GM18907 (cell line): ENCODE results near the gene MRGPRG.

Experiments used
- ATAC-seq: cut with Tn5 transposase; IDR thresholded peaks from one replicate; pipeline ENCODE4 v1.9.1; 2021; ENCODE audit warnings: mild to moderate bottlenecking, moderate library complexity; ENCODE audit not compliant: unreplicated experiment

The MRGPRG gene

DNA sequence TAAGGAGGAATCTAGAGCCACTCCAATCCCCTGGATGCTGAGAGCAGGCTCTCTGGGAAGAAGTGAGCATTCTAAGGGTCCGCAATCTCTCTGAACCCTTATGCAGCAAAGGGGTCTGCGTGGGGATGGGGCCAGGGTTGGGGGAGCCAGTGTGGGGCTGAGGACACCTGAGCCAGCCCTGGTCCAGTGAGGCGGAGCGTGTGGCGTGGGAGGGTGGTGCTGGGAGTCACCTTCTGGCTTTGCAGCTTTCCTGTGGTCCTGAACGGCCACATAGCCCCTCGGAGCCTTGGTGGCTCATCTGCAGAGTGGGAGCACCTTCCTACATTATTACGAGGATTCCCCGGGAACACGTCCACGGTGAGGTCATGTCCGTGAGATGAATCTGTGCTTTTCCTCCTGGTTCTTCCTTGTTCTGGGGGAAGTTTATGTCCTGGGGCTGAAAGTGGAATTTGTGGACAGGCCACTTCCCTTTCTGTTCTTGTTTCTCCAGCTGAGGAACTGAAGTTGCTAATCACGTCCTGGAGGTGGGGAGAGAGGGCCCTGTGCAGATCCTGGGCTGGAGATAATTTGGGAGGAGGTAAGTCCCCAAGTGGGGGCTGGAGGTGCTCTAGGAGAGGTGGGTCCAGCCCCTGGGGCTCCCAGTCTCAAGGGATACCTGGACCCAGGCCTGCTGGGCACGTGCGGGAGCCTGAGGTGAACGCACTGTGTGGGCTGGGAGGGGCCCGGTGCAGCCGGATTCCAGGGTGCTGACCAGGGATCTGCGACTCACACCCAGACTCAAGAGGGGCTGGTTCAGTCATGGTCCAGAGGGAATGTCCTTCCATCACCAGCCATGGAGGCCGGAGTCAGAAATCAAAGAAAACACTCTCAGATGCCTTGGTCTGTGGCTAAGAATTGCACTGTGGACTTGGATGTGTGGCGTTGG lies 7.5 kb upstream of the MRGPRG start:
- no peak for ATAC-seq

DNA sequence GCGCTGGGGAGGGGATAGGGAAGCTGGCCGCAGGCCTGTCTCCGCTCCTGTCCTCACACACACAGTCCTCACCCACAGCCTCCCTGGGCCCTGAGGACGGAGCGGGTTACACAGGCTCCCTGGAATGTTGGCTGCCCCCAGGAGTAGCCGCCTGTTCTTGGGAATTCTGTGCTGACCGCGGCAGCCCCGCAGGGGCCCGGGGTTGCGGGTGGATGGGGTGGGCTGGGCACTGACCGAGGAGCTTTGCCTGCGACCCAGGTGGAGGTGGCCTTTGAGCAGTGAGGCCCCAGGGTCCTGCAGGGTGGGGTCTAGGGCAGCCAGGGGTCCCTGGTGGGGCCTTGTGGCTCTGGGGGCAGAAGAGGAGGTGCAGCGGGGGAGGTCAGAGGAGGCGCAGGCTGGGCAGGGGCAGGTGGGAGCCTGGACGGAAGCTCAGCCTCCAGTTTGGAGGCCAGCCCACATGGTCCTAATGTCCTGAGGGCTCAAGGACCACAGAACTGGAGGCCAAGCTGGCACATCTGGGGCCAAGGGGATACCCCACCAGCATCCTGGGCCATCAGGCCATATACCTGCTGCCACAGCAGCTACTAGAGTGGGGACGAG lies 6.6 kb upstream of the MRGPRG start:
- no peak for ATAC-seq

DNA sequence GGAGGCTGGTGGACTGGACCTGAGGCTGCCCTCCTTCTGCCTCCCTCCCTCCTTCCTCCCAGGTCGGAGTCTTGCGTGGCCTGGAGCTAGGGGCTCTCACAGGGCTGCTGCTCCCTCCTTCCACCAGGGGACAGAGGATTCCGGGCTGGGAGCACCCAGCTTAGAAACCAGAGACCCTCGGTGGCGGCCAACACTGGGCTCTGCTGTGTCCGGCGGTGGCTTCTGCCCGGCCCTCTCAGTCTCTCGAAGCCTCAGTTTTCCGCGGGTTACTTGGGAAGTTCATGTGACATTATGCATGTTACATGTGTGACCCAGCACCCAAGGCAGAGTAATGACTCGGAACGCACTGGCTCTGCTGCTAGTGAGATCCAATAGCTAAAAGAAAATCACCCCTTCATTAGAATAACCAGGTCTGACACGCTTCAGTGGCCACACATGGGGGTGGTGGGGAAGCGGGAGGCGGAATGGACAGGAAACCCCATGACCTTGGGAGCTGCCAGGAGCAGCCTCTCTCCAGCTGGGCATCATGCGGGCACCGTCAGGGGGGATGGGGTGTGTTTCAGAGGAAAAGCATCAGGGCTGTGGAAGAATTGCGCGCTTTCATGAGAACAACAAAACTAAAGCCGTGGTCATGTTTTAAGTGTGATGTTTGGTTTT lies 5.9 kb upstream of the MRGPRG start:
- no peak for ATAC-seq

DNA sequence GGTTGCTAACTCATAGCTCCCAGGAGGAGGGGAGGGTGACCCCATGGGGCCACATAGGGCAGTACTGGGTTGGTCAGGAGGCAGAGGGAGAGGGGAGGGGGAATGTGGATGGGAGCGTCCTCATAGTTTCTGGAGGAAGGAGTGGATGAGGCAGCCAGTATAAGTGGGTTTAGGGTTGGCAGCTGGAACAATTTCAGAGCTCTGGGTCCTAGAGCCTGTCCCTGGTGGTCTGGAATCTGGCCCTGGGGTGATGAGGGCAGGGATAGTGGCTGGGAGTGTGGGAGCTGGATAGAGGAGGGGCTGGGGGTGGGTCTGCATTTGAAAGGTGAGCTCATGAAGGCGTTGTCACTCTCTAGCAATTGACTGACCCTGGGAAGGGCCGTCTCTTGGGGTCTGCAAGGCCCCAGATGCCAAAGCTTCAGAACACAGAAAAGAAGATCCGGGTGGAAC lies 5.3 kb upstream of the MRGPRG start:
- no peak for ATAC-seq

DNA sequence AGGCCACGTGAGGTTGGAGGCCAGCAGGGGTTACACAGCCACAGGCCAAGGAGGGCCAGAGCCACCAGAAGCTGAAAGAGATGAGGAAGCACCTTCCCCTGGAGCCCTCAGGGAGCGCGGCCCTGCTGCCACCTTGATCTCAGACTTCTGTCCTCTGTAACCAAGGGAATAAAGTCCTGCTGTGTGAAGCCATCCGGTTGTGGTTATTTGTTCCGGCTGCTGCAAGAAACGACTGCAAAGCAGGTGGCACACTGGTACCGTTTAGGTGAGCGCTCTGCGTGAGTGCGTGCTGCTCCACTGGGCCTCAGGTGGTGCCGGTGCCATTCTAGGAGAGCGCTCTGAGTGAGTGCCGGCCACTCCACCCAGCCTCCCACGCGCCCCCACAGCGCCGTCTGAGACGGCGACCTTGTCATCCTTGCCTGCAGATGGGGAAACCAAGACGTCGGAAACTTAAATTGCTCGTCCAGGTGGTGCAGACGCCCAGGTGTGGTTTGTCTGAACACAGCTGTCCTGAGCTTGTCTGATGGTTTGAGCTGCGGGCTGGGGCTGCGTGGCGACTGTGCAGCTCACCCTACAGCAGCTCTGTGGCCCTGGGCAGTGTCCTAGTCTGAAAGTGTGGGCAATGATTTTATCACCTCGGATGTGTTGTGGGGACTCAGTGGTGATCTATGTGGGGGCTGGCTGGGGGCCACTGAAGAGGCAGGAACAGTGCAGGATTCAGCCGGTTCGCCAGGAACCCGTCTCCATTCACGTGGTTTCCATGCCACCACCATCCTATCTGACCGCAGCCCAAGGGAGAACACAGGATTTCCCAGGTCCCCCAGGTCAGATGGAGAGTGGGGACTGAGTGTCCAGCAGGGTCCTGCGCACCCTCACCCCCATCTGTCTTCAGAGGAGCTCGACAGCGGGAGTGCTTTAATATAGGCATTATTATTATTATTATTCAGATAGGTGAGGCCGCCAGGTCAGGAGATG lies 4.6 kb upstream of the MRGPRG start:
- ATAC-seq = no peak

- no peak for ATAC-seq
These were observed 3.6 kb upstream of the MRGPRG start for GRCh38 chr11:3222003-3222855.

GRCh38 chr11:3221408-3222002 lies 2.9 kb upstream of the MRGPRG start:
- ATAC-seq = no peak

- ATAC-seq = no peak
These were observed 2.2 kb upstream of the MRGPRG start for GRCh38 chr11:3220521-3221407.

- ATAC-seq = no peak
These were observed 1.5 kb upstream of the MRGPRG start for GRCh38 chr11:3220101-3220500.

GRCh38 chr11:3219281-3219892 lies 774 bp upstream of the MRGPRG start:
- ATAC-seq = no peak

GRCh38 chr11:3217818-3218482 lies 663 bp downstream of the MRGPRG start:
- no peak for ATAC-seq

DNA sequence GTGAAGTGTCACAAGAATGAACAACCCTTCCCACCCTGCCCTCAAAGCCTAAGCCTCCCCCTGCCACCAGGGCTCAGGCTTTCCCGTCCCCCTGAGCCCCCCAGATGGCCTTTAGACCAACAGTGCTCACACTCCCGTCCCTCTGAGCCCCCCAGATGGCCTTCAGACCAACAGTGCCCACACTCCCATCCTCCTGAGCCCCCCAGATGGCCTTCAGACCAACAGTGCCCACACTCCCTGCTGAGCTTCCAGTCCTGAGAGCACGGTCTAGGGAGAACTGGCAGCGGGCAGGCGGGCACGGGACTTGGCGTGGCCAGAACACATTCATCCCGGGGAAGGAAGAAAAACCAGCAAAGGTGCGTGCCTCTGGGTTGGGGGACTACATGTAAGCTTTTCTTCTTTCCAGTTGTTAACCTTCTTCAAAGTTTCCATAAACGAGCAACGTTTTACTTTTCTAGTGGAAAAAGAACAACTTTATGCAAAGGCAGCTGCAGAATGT lies 2.5 kb downstream of the MRGPRG start:
- ATAC-seq = no peak

GRCh38 chr11:3215346-3216026 lies 3.1 kb downstream of the MRGPRG start:
- ATAC-seq = no peak

DNA sequence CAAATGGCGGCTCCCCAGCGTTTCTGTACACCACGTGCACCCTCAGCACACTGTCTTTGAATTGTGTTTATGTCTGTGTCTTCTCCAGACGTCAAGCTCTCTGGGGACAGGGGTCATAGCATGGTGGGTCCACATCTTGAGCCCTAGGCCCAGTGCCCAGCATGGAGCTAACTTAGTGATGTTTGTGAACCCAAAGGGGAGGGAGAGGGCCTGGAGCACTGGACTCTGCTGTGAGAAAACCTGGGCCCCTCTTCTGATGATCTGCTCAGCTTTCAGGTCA lies 4.3 kb downstream of the MRGPRG start:
- ATAC-seq = no peak

DNA sequence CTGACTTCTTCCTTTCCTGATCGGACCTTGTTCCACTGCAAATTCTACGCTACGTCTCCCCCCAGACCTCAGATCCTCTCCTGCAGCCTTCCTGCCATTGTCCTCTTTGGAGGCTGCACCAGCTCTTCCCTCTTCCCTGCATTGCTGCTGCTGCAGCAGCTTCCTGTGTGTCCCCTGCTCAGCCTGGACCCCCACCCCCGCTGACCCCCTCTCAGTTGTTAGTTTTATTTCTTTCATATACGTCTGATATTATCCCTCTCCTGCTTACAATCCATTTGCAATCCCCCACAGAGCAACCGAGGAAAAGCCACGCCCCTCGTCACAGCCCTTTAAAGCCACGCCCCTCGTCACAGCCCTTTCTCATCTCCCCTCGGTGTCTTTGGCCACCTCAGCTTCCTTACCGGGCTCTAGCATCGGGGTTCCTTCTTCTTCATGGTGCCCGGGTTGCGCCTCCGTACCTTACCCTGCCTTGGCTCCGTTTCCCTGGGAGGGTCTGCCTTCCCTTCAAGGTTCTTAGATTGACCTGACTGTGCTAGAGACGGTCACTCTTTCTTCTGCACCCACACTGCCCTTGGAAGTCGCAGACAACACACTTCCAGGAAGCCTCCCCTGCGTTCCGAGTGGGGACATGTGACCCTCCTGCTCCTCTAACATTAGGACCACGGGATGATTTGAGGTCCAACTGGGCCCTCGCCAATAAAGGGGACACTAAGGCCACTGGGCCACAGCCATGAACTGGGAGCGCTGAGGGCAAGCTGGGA lies 4.8 kb downstream of the MRGPRG start:
- no peak for ATAC-seq

- no peak for ATAC-seq
These were observed 10.3 kb downstream of the MRGPRG start for GRCh38 chr11:3208272-3208671.
